Stomach (tissue), 9 donors: ENCODE results near the gene OFD1. TPM values are rescaled to one million over a fixed set of nuclear protein-coding genes. Genes with fewer than 3 reads are reported as not detected.
A peak's percentile ranks its signal among the peaks of the same experiment; 100 is the strongest.

Experiments used
- DNase-seq, 2 donors: peaks; one replicate each; pipeline versions ENCODE4 v3.0.0 to v3.0.0-alpha.2; 2013 to 2019
- H3K27ac ChIP-seq, 5 donors: fragments of 200-600 bp in 4 of 5; sonication (generic) in 4 of 5; one replicate each; pipeline ENCODE4 v1.5.1; 2013 to 2019; ENCODE audit warnings: mild to moderate bottlenecking in 1 of 5, moderate library complexity in 1 of 5
- H3K27me3 ChIP-seq, 3 donors: fragments of 200-600 bp; sonication (generic); one replicate each; pipeline ENCODE4 v1.5.1; 2017 to 2019; ENCODE audit warnings: mixed run types in 1 of 3
- H3K36me3 ChIP-seq, 4 donors: fragments of 200-600 bp; sonication (generic); 1 replicate in 3 of 4; 2 replicates in 1 of 4; pipeline ENCODE4 v1.5.1; 2016 to 2019
- H3K4me1 ChIP-seq, 4 donors: fragments of 200-600 bp; sonication (generic); one replicate each; pipeline ENCODE4 v1.5.1; 2016 to 2019
- H3K4me3 ChIP-seq, 4 donors: fragments of 200-600 bp; sonication (generic) in 3 of 4; one replicate each; pipeline ENCODE4 v1.5.1; 2016 to 2019; ENCODE audit warnings: mild to moderate bottlenecking in 1 of 4
- H3K9me3 ChIP-seq, 4 donors: fragments of 200-600 bp; sonication (generic); one replicate each; pipeline ENCODE4 v1.5.1; 2016 to 2019
- EP300 ChIP-seq: sonication (generic); formaldehyde crosslinking; IDR thresholded peaks from one replicate; pipeline ENCODE4 v1.6.1; 2017; ENCODE audit warnings: antibody characterized with exemption
- POLR2A ChIP-seq, 4 donors: fragments of 450-650 bp; IDR thresholded peaks; one replicate each; pipeline ENCODE4 v1.6.1; 2016; ENCODE audit warnings: antibody characterized with exemption in 4 of 4, control low read depth in 2 of 4, mild to moderate bottlenecking in 1 of 4, moderate library complexity in 1 of 4
- POLR2AphosphoS5 ChIP-seq, 3 donors: sonication (generic); formaldehyde crosslinking; IDR thresholded peaks; one replicate each; pipeline ENCODE4 v1.6.1; 2016; ENCODE audit warnings: antibody characterized with exemption in 3 of 3
- WGBS, 5 donors: extraction: QIAGEN DNeasy Blood & Tissue Kit in 3 of 5; methylation state at CpG; one replicate each; pipeline versions ENCODE4 v1.1.5 to v1.1.7; 2013 to 2018; 5-methylcytosine and 5-hydroxymethylcytosine counted together
- intact Hi-C: fragments of 100-400 bp; cut with DNase I; formaldehyde crosslinking; loops from one replicate; pipeline ENCODE4 v1.15.1; 2023; ENCODE audit warnings: low total_unique reads
- polyA plus RNA-seq, 3 donors: library from polyadenylated mRNA; stranded (reverse); fragments of 200-250 nt; gene quantifications; one replicate each; pipeline ENCODE4 v1.2.3, GENCODE V29; 2013
- total RNA-seq, 5 donors: library from RNA; depleted of rRNA; stranded (reverse); fragments of >200 nt; gene quantifications; one replicate each; pipeline versions ENCODE4 v1.1.0 to v1.2.3, GENCODE V29; 2014 to 2016
- TF ChIP-seq, protein P1 (sequence below), 7 experiments: fragments of 450-650 bp in 4 of 7; fragments of 200-600 bp in 3 of 7; sonication (generic) in 3 of 7; IDR thresholded peaks; one replicate each; pipeline ENCODE4 v1.5.1; 2016 to 2019; ENCODE audit warnings: antibody characterized with exemption in 7 of 7, control low read depth in 2 of 7, mild to moderate bottlenecking in 1 of 7
- donor health status: healthy with polysubstance abuse.
- donor health status: Bipolar disorder and iron deficiency.
- donor health status: healthy.

Gene OFD1
- total and polyA plus RNA-seq, 8 donors = 15.6 to 144 (median 49.5) TPM

DNA sequence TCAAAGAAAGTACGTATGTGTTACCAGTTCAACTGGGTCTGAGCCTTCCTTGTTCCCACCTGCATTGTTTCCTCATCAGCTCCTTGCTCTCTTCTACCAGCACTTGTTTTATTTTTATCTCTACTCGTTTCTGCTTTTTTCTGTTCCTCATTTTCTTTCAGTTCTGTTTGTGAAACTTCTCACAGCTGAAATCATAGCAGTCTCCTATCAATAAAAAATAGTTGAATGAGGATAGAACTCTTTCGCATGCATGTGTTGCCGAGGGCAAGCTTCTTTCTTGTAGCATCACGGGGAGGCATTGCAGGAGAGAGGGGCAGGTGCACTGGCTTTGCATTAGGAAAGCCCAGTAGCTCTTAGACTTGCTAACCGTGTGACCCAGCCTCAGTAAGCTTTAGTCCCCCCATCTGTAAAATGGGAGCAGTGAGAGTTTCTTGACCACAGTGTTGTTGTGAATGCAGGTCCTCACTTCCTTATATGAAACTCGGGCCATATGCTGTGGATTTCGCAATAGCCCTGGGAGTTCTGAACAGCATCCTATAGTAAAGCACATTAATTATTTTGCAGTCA, 24.7 kb downstream of the OFD1 start:
- intact Hi-C loops = no loop called here
- no peak for DNase-seq
- H3K9me3 ChIP-seq = no peaks in the 10 kb centered on the region
- H3K27me3 ChIP-seq = no peaks in the 10 kb centered on the region
- H3K4me1 ChIP-seq = peaks cover 7 to 38% (median 16%) of the 10 kb centered on the region in 4 donors
- 75 to 88% (median 82%) methylated on average over 8 of the region's 8 CpGs for WGBS, 5 donors
- peaks cover 0 to 83% (median 59%) of the 10 kb centered on the region in 4 donors for H3K36me3 ChIP-seq
- TF ChIP-seq EP300 = no peak
- TF ChIP-seq, protein P1, sequence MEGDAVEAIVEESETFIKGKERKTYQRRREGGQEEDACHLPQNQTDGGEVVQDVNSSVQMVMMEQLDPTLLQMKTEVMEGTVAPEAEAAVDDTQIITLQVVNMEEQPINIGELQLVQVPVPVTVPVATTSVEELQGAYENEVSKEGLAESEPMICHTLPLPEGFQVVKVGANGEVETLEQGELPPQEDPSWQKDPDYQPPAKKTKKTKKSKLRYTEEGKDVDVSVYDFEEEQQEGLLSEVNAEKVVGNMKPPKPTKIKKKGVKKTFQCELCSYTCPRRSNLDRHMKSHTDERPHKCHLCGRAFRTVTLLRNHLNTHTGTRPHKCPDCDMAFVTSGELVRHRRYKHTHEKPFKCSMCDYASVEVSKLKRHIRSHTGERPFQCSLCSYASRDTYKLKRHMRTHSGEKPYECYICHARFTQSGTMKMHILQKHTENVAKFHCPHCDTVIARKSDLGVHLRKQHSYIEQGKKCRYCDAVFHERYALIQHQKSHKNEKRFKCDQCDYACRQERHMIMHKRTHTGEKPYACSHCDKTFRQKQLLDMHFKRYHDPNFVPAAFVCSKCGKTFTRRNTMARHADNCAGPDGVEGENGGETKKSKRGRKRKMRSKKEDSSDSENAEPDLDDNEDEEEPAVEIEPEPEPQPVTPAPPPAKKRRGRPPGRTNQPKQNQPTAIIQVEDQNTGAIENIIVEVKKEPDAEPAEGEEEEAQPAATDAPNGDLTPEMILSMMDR (IDR thresholded peaks at IDR 0.05) = no peak
- no peak for TF ChIP-seq POLR2AphosphoS5 (IDR thresholded peaks at IDR 0.05)
- no peak for TF ChIP-seq POLR2A (IDR thresholded peaks at IDR 0.05)
- no peak overlapping the region for H3K4me3 ChIP-seq
- peak overlapping the region in 1 of 5 donors; percentile 24 for H3K27ac ChIP-seq

DNA sequence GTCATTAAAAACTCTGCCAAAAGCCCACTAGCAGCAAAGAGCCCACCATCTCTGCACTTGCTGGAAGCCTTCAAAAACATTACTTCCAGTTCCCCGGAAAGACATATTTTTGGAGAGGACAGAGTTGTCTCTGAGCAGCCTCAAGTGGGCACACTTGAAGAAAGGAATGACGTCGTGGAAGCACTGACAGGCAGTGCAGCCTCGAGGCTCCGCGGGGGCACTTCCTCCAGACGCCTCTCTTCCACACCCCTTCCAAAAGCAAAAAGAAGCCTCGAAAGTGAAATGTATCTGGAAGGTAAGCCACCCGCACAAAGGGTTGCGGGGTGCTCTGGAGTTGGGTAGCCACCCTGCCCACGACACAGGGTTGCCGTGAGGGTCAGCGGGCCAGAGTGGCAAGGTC, 25.9 kb downstream of the OFD1 start:
- no peaks in the 10 kb centered on the region for H3K27me3 ChIP-seq
- intact Hi-C loops = no loop called here
- WGBS, 5 donors = 51 to 78% (median 71%) methylated on average over 8 to 13 of the region's 13 CpGs

DNA sequence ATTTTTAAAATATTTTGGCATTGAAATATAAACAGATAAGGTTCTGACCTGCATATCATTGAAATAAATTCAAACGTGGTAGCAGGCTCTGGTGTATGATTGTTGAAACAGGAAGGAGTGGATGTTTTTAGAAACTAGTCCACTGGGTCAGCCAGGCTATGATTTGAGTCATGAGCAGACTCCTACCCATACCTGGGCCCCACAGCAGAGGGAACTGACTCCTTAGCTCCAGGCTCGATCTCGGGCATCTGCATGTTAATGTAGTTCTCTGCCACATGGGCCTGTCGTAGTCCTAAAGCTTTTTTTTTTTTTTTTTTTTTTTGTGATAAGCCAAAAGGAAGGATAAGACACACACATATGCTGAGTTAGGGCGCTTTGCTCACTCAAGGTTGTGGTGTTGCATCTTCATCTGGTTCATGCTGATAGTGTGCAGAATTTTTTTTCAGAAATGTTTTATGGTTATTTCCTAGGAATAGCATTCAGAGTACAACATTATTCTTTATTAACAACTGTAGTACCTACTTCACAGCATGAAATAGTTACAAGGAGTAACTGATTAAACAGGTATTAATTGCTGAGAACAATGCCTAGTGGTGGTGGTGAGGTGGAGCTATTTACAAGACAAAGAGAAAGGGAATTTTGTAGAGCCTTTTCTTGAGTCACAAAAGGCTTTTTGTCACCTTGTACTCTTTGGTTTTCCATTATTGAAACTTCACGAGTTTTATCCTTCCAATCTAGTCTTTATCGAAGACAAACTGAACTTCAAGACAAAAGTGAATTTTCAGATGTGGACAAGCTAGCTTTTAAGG, 27.3 kb downstream of the OFD1 start:
- H3K4me3 ChIP-seq = no peak overlapping the region
- WGBS, 5 donors = 32 to 56% (median 47%) methylated on average over 7 of the region's 7 CpGs
- H3K36me3 ChIP-seq = peaks cover 0 to 78% (median 54%) of the 10 kb centered on the region in 4 donors
- no peaks in the 10 kb centered on the region for H3K27me3 ChIP-seq
- H3K9me3 ChIP-seq = no peaks in the 10 kb centered on the region
- no peak for TF ChIP-seq EP300
- TF ChIP-seq POLR2AphosphoS5 (IDR thresholded peaks at IDR 0.05) = no peak
- TF ChIP-seq POLR2A (IDR thresholded peaks at IDR 0.05) = no peak
- TF ChIP-seq, protein P1 (IDR thresholded peaks at IDR 0.05) = no peak
- peaks cover 13 to 60% (median 31%) of the 10 kb centered on the region in 4 donors for H3K4me1 ChIP-seq
- DNase-seq = peak in 1 of 2 donors; percentile 50
- peak overlapping the region in 4 of 5 donors; percentile 11 to 64 (median 32) for H3K27ac ChIP-seq
- intact Hi-C loops = no loop called here

More for the DNA sequence above, 25.9 kb downstream of the OFD1 start:
- Histone ChIP-seq H3K9me3 (no peaks in the 10 kb centered on the region), H3K27ac (peak overlapping the region in 2 of 5 donors; percentile 32 to 35), H3K4me1 (peaks cover 13 to 50% (median 25%) of the 10 kb centered on the region in 4 donors), H3K36me3 (peaks cover 0 to 79% (median 53%) of the 10 kb centered on the region in 4 donors), H3K4me3 (no peak overlapping the region)
- no peak for DNase-seq
- TF ChIP-seq POLR2A (IDR thresholded peaks at IDR 0.05) = no peak
- TF ChIP-seq, protein P1 (IDR thresholded peaks at IDR 0.05) = no peak
- no peak for TF ChIP-seq EP300
- TF ChIP-seq POLR2AphosphoS5 (IDR thresholded peaks at IDR 0.05) = no peak

DNA sequence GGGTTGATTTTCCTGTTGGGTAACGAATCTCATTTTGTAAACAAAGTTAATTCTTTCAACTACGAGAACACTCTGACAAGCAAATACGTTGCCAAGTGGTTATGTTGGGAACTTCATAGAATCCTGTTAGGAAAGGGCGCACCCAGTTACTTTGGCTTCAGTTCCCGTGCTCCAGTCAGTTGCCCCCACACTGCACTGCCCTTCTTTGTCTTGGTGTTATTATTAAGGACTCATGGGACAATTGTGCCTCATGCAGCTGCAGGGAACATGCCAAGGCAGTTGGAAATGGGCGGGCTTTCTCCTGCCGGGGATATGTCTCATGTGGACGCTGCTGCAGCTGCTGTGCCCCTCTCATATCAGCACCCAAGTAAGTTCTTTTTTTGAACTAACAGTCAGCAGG, 28.9 kb downstream of the OFD1 start:
- H3K4me3 ChIP-seq = no peak overlapping the region
- peaks cover 0 to 78% (median 54%) of the 10 kb centered on the region in 4 donors for H3K36me3 ChIP-seq
- H3K27me3 ChIP-seq = no peaks in the 10 kb centered on the region
- peaks cover 13 to 60% (median 31%) of the 10 kb centered on the region in 4 donors for H3K4me1 ChIP-seq
- H3K27ac ChIP-seq = peak overlapping the region in 4 of 5 donors; percentile 49 to 68 (median 64)
- peak in 1 of 2 donors; percentile 52 for DNase-seq
- TF ChIP-seq POLR2AphosphoS5 (IDR thresholded peaks at IDR 0.05) (peak in 2 of 3 donors; percentile 38 to 39), EP300 (no peak)
- TF ChIP-seq, protein P1 (IDR thresholded peaks at IDR 0.05) = peak in 1 of 7 experiments; percentile 10
- intact Hi-C loops = no loop called here
- H3K9me3 ChIP-seq = no peaks in the 10 kb centered on the region
- WGBS, 5 donors = 20 to 55% (median 30%) methylated on average over 8 of the region's 8 CpGs
